ENCODE measurements around the gene ZNF281. TPM values are rescaled to one million over a fixed set of nuclear protein-coding genes. Genes with fewer than 3 reads are reported as not detected.

Gene ZNF281
- total RNA-seq, 6 experiments from 2014 or later, result 37.2 to 50.7 (median 43.9) TPM

- DNase-seq, result no peak
- peak overlapping the region; percentile 72 for H3K27ac Mint-ChIP-seq
- peaks cover 1% of the 10 kb centered on the region for H3K27me3 Mint-ChIP-seq (ENCODE audit: insufficient read depth)
- peaks cover 90% of the 10 kb centered on the region for H3K4me1 Mint-ChIP-seq (ENCODE audit: low read depth)
- no peak overlapping the region for H3K4me3 Mint-ChIP-seq
- H3K9me3 Mint-ChIP-seq, result no peaks in the 10 kb centered on the region
- TF ChIP-seq, protein P1, sequence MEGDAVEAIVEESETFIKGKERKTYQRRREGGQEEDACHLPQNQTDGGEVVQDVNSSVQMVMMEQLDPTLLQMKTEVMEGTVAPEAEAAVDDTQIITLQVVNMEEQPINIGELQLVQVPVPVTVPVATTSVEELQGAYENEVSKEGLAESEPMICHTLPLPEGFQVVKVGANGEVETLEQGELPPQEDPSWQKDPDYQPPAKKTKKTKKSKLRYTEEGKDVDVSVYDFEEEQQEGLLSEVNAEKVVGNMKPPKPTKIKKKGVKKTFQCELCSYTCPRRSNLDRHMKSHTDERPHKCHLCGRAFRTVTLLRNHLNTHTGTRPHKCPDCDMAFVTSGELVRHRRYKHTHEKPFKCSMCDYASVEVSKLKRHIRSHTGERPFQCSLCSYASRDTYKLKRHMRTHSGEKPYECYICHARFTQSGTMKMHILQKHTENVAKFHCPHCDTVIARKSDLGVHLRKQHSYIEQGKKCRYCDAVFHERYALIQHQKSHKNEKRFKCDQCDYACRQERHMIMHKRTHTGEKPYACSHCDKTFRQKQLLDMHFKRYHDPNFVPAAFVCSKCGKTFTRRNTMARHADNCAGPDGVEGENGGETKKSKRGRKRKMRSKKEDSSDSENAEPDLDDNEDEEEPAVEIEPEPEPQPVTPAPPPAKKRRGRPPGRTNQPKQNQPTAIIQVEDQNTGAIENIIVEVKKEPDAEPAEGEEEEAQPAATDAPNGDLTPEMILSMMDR (IDR thresholded peaks at IDR 0.05), result no peak
- H3K36me3 Mint-ChIP-seq (ENCODE audit: low read depth), result peaks cover 26% of the 10 kb centered on the region
Measured at GRCh38 chr1:200379940-200380588, 29.8 kb downstream of the ZNF281 start.

GRCh38 chr1:200379432-200379757 lies 30.4 kb downstream of the ZNF281 start:
- Mint-ChIP-seq H3K9me3 (no peaks in the 10 kb centered on the region), H3K4me3 (no peak overlapping the region), H3K27ac (peak overlapping the region; percentile 72), H3K27me3 (ENCODE audit: insufficient read depth) (peaks cover 1% of the 10 kb centered on the region), H3K36me3 (ENCODE audit: low read depth) (peaks cover 25% of the 10 kb centered on the region), H3K4me1 (ENCODE audit: low read depth) (peaks cover 90% of the 10 kb centered on the region)
- peak; percentile 97 for DNase-seq
- TF ChIP-seq, protein P1 (IDR thresholded peaks at IDR 0.05), result no peak

DNA sequence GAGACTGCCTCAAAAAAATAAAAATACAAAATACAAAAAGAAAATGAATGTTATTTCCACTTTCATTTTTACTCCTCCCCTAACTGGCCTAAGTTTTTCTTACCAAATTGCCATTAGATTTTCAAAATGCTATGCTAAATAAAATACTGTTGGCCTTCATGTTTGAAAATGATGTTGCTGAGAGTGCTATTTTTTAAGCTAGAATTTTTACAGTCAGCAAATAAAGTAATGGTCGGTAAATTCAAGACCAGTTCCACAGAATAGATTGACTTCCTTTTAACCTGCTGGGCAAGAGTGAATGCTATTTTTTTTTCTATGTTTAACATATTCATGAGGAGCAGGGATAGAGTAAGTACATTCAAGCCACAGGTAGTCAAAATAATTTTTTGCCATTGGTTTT lies 31.7 kb downstream of the ZNF281 start:
- no peak for DNase-seq
- H3K4me1 Mint-ChIP-seq (ENCODE audit: low read depth), result peaks cover 93% of the 10 kb centered on the region

GRCh38 chr1:200376528-200376927 lies 33.3 kb downstream of the ZNF281 start:
- H3K4me1 Mint-ChIP-seq (ENCODE audit: low read depth), result peaks cover 99% of the 10 kb centered on the region
- peaks cover 15% of the 10 kb centered on the region for H3K36me3 Mint-ChIP-seq (ENCODE audit: low read depth)
- peaks cover 1% of the 10 kb centered on the region for H3K27me3 Mint-ChIP-seq (ENCODE audit: insufficient read depth)
- H3K27ac Mint-ChIP-seq, result peak overlapping the region; percentile 81
- TF ChIP-seq, protein P1 (IDR thresholded peaks at IDR 0.05), result no peak
- H3K4me3 Mint-ChIP-seq, result no peak overlapping the region
- H3K9me3 Mint-ChIP-seq, result no peaks in the 10 kb centered on the region
- peak; percentile 90 for DNase-seq

More for the DNA sequence above, 31.7 kb downstream of the ZNF281 start:
- no peaks in the 10 kb centered on the region for H3K9me3 Mint-ChIP-seq
- H3K27ac Mint-ChIP-seq, result 0 out of 2 replicates have a peak overlapping the region, but pooled peaks have one; percentile 4
- no peak overlapping the region for H3K4me3 Mint-ChIP-seq
- H3K36me3 Mint-ChIP-seq (ENCODE audit: low read depth), result peaks cover 19% of the 10 kb centered on the region
- H3K27me3 Mint-ChIP-seq (ENCODE audit: insufficient read depth), result peaks cover 1% of the 10 kb centered on the region
- TF ChIP-seq, protein P1 (IDR thresholded peaks at IDR 0.05), result no peak

DNA sequence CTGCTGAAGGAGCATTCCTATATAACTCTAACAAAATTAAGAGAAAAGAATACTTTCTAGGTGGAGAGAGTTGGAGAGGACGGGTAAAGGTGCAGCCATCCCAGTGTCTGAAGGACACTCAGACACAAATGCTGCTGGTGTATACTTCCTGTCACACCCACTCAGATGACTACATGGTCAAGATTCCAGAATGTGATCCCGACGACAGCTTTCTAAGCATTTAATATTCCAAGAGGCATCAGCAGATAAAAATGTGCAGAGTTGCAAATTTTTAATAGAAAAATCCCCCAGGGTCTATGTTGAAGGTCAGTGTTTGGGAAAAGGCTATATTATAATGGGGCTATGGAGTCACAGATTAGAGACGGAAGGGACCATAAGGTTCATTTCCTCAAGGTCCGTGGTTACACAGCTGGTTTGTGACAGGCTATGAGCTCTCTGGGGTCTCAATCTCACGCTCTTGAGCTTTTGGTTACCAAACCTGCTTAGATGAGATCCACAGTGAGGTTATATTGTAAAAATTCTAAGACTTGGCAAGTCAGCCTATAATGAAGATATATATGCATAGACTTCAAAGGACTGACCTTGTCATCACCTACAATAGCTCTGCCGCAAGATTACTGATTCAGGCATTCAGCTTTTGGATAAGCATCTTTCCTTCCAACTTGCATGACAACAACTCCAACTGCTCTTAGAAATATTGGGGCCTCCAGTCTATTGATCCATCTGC lies 35.1 kb downstream of the ZNF281 start:
- Mint-ChIP-seq H3K9me3 (no peaks in the 10 kb centered on the region), H3K27ac (peak overlapping the region; percentile 49), H3K4me1 (ENCODE audit: low read depth) (peaks cover 91% of the 10 kb centered on the region), H3K27me3 (ENCODE audit: insufficient read depth) (peaks cover 1% of the 10 kb centered on the region), H3K4me3 (peak overlapping the region; percentile 76), H3K36me3 (ENCODE audit: low read depth) (peaks cover 12% of the 10 kb centered on the region)
- TF ChIP-seq, protein P1 (IDR thresholded peaks at IDR 0.05), result no peak
- DNase-seq, result no peak
